LNCAP (cell line): ENCODE data around the gene CCDC180.

Source experiments
- CTCF ChIP-seq: fragments of 450-650 bp; IDR thresholded peaks from 2 replicates; pipeline ENCODE4 v1.5.1; 2017; ENCODE audit warnings: mild to moderate bottlenecking

The CCDC180 gene

GRCh38 chr9:97320080-97320642, 12.7 kb downstream of the CCDC180 start:
- no peak for TF ChIP-seq CTCF

- no peak for TF ChIP-seq CTCF
These were observed 13.8 kb downstream of the CCDC180 start for GRCh38 chr9:97321251-97321650.

- TF ChIP-seq CTCF = no peak
These were observed 14.2 kb downstream of the CCDC180 start for GRCh38 chr9:97321691-97322090.

- TF ChIP-seq CTCF = no peak
These were observed 14.6 kb downstream of the CCDC180 start for GRCh38 chr9:97322105-97322504.

- no peak for TF ChIP-seq CTCF
These were observed 17.5 kb downstream of the CCDC180 start for GRCh38 chr9:97324954-97325353.

GRCh38 chr9:97327562-97327961, 20.1 kb downstream of the CCDC180 start:
- no peak for TF ChIP-seq CTCF

GRCh38 chr9:97332993-97333392, 25.5 kb downstream of the CCDC180 start:
- TF ChIP-seq CTCF = no peak

GRCh38 chr9:97348871-97349270, 41.4 kb downstream of the CCDC180 start:
- TF ChIP-seq CTCF = no peak
